Panc1 (cell line): ENCODE data around the gene GSK3B.

Experiments
- POLR2AphosphoS5 ChIP-seq: IDR thresholded peaks from 2 replicates; pipeline ENCODE4 v1.6.1; 2012; ENCODE audit warnings: mild to moderate bottlenecking, low read depth, low read length, moderate library complexity
- SIN3A ChIP-seq: IDR thresholded peaks from 2 replicates; pipeline ENCODE4 v1.6.1; 2012; ENCODE audit warnings: low read depth, mild to moderate bottlenecking, low read length, moderate library complexity, borderline replicate concordance; ENCODE audit not compliant: insufficient read depth
- TCF7L2 ChIP-seq: IDR thresholded peaks from 2 replicates; pipeline ENCODE4 v1.6.1; 2011; ENCODE audit warnings: mild to moderate bottlenecking, low read depth, low read length, inconsistent platforms
- TF ChIP-seq, protein P1 (sequence below): fragments of 450-650 bp; IDR thresholded peaks from 2 replicates; pipeline ENCODE4 v1.5.1; 2017; ENCODE audit warnings: mild to moderate bottlenecking
- TF ChIP-seq, protein P2 (sequence below), 2 experiments: IDR thresholded peaks; 2 replicates each; pipeline ENCODE4 v1.6.1; 2011 to 2012; ENCODE audit warnings: low read depth in 2 of 2, control low read depth in 1 of 2, low read length in 1 of 2, mild to moderate bottlenecking in 1 of 2, moderate library complexity in 1 of 2; ENCODE audit not compliant: insufficient read depth in 1 of 2

DNA sequence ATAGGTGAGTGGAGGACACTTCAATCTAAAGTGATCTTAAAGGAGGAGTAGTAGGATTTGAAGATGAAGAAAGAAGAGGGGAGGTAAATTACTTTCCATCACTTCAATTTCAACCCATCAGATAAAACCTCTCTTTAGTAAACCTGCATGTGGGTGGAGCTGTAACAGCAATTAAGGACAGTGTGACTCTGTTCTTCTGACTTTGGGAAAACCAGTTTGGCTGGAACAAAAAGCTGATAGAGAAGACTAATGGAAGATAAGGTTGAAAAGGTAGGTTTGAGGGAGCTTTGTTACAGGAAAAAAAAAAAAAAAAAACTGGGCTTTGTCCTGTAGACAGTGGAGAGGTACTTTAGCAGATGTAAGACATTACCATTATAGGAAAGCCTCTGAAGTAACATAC, 4.5 kb upstream of the GSK3B start:
- TF ChIP-seq, protein P1, sequence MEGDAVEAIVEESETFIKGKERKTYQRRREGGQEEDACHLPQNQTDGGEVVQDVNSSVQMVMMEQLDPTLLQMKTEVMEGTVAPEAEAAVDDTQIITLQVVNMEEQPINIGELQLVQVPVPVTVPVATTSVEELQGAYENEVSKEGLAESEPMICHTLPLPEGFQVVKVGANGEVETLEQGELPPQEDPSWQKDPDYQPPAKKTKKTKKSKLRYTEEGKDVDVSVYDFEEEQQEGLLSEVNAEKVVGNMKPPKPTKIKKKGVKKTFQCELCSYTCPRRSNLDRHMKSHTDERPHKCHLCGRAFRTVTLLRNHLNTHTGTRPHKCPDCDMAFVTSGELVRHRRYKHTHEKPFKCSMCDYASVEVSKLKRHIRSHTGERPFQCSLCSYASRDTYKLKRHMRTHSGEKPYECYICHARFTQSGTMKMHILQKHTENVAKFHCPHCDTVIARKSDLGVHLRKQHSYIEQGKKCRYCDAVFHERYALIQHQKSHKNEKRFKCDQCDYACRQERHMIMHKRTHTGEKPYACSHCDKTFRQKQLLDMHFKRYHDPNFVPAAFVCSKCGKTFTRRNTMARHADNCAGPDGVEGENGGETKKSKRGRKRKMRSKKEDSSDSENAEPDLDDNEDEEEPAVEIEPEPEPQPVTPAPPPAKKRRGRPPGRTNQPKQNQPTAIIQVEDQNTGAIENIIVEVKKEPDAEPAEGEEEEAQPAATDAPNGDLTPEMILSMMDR: no peak
- no peak for TF ChIP-seq POLR2AphosphoS5
- TF ChIP-seq, protein P2, sequence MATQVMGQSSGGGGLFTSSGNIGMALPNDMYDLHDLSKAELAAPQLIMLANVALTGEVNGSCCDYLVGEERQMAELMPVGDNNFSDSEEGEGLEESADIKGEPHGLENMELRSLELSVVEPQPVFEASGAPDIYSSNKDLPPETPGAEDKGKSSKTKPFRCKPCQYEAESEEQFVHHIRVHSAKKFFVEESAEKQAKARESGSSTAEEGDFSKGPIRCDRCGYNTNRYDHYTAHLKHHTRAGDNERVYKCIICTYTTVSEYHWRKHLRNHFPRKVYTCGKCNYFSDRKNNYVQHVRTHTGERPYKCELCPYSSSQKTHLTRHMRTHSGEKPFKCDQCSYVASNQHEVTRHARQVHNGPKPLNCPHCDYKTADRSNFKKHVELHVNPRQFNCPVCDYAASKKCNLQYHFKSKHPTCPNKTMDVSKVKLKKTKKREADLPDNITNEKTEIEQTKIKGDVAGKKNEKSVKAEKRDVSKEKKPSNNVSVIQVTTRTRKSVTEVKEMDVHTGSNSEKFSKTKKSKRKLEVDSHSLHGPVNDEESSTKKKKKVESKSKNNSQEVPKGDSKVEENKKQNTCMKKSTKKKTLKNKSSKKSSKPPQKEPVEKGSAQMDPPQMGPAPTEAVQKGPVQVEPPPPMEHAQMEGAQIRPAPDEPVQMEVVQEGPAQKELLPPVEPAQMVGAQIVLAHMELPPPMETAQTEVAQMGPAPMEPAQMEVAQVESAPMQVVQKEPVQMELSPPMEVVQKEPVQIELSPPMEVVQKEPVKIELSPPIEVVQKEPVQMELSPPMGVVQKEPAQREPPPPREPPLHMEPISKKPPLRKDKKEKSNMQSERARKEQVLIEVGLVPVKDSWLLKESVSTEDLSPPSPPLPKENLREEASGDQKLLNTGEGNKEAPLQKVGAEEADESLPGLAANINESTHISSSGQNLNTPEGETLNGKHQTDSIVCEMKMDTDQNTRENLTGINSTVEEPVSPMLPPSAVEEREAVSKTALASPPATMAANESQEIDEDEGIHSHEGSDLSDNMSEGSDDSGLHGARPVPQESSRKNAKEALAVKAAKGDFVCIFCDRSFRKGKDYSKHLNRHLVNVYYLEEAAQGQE (IDR thresholded peaks at IDR 0.05; ENCODE audit: insufficient read depth in 1 of 2, low read depth in 2 of 2, low read length in 1 of 2): no peak
- no peak for TF ChIP-seq SIN3A
- no peak for TF ChIP-seq TCF7L2
